ENCODE data around the gene ATG3. TPM values are rescaled to one million over a fixed set of nuclear protein-coding genes. Genes with fewer than 3 reads are reported as not detected.

ATG3 gene
- total and polyA plus RNA-seq, 4 donors, result 28.6 to 51.1 (median 37.4) TPM

- Histone ChIP-seq H3K36me3 (ENCODE audit: control insufficient read depth in 4 of 4, insufficient read depth in 3 of 4, low read depth in 1 of 4, low read length in 3 of 4) (no peaks in the 10 kb centered on the region), H3K4me3 (ENCODE audit: low read depth in 1 of 3, low read length in 3 of 3) (no peak overlapping the region), H3K9ac (ENCODE audit: low read depth in 1 of 2, low read length in 2 of 2) (no peak overlapping the region), H3K27ac (ENCODE audit: low read depth in 1 of 2, low read length in 2 of 2) (no peak overlapping the region), H3K9me3 (ENCODE audit: control insufficient read depth in 4 of 4, low read length in 3 of 4) (no peaks in the 10 kb centered on the region), H3K4me1 (ENCODE audit: control insufficient read depth in 4 of 4, insufficient read depth in 4 of 4, low read length in 3 of 4) (no peaks in the 10 kb centered on the region), H3K27me3 (ENCODE audit: control insufficient read depth in 4 of 4, insufficient read depth in 4 of 4, low read length in 3 of 4) (no peaks in the 10 kb centered on the region)
- TF ChIP-seq CTCF (IDR thresholded peaks at IDR 0.05; ENCODE audit: low read depth, low read length, missing input control) (no peak), REST (IDR thresholded peaks at IDR 0.05) (no peak), FOXA2 (IDR thresholded peaks at IDR 0.05) (no peak), SP1 (IDR thresholded peaks at IDR 0.05) (no peak), ZBTB33 (IDR thresholded peaks at IDR 0.05) (no peak), TAF1 (conservative IDR thresholded peaks at IDR 0.05) (no peak), FOXA1 (IDR thresholded peaks at IDR 0.05) (no peak), NR2F2 (IDR thresholded peaks at IDR 0.05) (no peak)
- DNase-seq (ENCODE audit: low spot score), result no peak
Measured at GRCh38 chr3:112512320-112512719, 49.4 kb downstream of the ATG3 start.

GRCh38 chr3:112508860-112509259 is 52.9 kb downstream of the ATG3 start:
- Histone ChIP-seq H3K27me3 (ENCODE audit: control insufficient read depth in 4 of 4, insufficient read depth in 4 of 4, low read length in 3 of 4) (no peaks in the 10 kb centered on the region), H3K4me1 (ENCODE audit: control insufficient read depth in 4 of 4, insufficient read depth in 4 of 4, low read length in 3 of 4) (no peaks in the 10 kb centered on the region), H3K9me3 (ENCODE audit: control insufficient read depth in 4 of 4, low read length in 3 of 4) (no peaks in the 10 kb centered on the region), H3K36me3 (ENCODE audit: control insufficient read depth in 4 of 4, insufficient read depth in 3 of 4, low read depth in 1 of 4, low read length in 3 of 4) (no peaks in the 10 kb centered on the region), H3K27ac (ENCODE audit: low read depth in 1 of 2, low read length in 2 of 2) (no peak overlapping the region), H3K4me3 (ENCODE audit: low read depth in 1 of 3, low read length in 3 of 3) (no peak overlapping the region), H3K9ac (ENCODE audit: low read depth in 1 of 2, low read length in 2 of 2) (no peak overlapping the region)
- no peak for DNase-seq (ENCODE audit: low spot score)
- TF ChIP-seq ZBTB33 (IDR thresholded peaks at IDR 0.05), result no peak
- TF ChIP-seq FOXA2 (IDR thresholded peaks at IDR 0.05), result no peak
- no peak for TF ChIP-seq CTCF (IDR thresholded peaks at IDR 0.05; ENCODE audit: low read depth, low read length, missing input control)
- TF ChIP-seq GABPA (IDR thresholded peaks at IDR 0.05 in 1 of 2, conservative IDR thresholded peaks at IDR 0.05 in 1 of 2), result no peak
- TF ChIP-seq REST (IDR thresholded peaks at IDR 0.05), result no peak
- no peak for TF ChIP-seq NR2F2 (IDR thresholded peaks at IDR 0.05)
- TF ChIP-seq RAD21 (IDR thresholded peaks at IDR 0.05), result no peak
- TF ChIP-seq RXRA (IDR thresholded peaks at IDR 0.05), result no peak
- TF ChIP-seq HNF4G (IDR thresholded peaks at IDR 0.05), result no peak
- TF ChIP-seq ATF3 (IDR thresholded peaks at IDR 0.05), result no peak
- no peak for TF ChIP-seq TAF1 (conservative IDR thresholded peaks at IDR 0.05)
- TF ChIP-seq EGR1 (IDR thresholded peaks at IDR 0.05; ENCODE audit: low read depth in 2 of 2), result no peak
- TF ChIP-seq YY1 (IDR thresholded peaks at IDR 0.05), result no peak
- no peak for TF ChIP-seq JUND (IDR thresholded peaks at IDR 0.05)
- no peak for TF ChIP-seq SP1 (IDR thresholded peaks at IDR 0.05)

Measured in liver (tissue), 9 donors.